ENCODE results near the gene MINDY4B. TPM values are rescaled to one million over a fixed set of nuclear protein-coding genes. Genes with fewer than 3 reads are reported as not detected.

MINDY4B gene
- not detected for total RNA-seq

DNA sequence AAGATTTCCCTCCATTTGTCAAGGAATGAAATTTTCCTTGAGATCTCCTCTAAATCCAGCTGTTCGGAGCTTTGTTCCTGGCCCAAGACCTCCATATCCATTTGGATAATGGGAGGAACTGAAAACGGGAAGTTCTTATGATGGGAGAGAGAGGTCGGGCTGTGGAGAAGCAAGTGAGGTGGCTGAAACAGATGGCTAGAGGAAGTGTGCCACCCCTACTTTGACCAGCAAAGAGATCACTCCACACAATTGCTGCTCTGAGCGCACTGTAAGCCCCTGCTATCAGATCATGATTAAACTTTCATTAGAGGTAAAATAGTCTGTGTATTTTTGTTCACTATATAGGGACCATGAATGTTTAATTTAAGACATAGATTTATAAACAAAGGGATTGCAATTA, at the start of gene MINDY4B:
MINDY4B (minus strand) TSS at position 101 of the 400 bp plus-strand sequence; CDS start at position 101, 0 bp downstream.

Other genes starting within 250 kb of the MINDY4B start
- not detected for gene ERICH6, start 201.5 kb downstream of the MINDY4B start, total RNA-seq
- 39.3 TPM for gene SIAH2, start 142.3 kb downstream of the MINDY4B start, total RNA-seq
- not detected for gene CLRN1, start 67.3 kb upstream of the MINDY4B start, total RNA-seq
- 5.9 TPM for gene MED12L, start 180.2 kb upstream of the MINDY4B start, total RNA-seq

All from metanephros (tissue), 1 donor.